PC-3 (cell line): ENCODE data around the gene CD80. TPM values are rescaled to one million over a fixed set of nuclear protein-coding genes. Genes with fewer than 3 reads are reported as not detected.

Source experiments
- ATAC-seq: fragments of 200-7000 bp; cut with Tn5 transposase; 2 replicates; pipeline ENCODE4 v1.9.1; 2020; ENCODE audit warnings: mild to moderate bottlenecking, moderate library complexity
- Bru-seq: library from RNA; stranded (reverse); fragments of 400-500 nt; gene quantifications from one replicate; lab custom pipeline; 2021; lab: Mats Ljungman, UMichigan
- BruChase-seq, 2 experiments: library from RNA; stranded (reverse); fragments of 400-500 nt; gene quantifications; one replicate each; lab custom pipeline; 2021; lab: Mats Ljungman, UMichigan
- BruUV-seq: library from RNA; stranded (reverse); fragments of 400-500 nt; replicated peaks from 2 replicates; lab custom pipeline; 2021; lab: Mats Ljungman, UMichigan
- CTCF ChIA-PET: fragments of 300-600 bp; sonication (Branson Sonifier 250); formaldehyde crosslinking; loops from one replicate; lab custom pipeline; 2022; ENCODE audit warnings: antibody characterized with exemption; lab: Charles Lee
- POLR2A ChIA-PET: fragments of 300-600 bp; sonication (Branson Sonifier 250); formaldehyde crosslinking; loops from one replicate; lab custom pipeline; 2022; ENCODE audit warnings: antibody characterized with exemption; ENCODE audit not compliant: unreplicated experiment; lab: Charles Lee
- DNase-seq: peaks from one replicate; pipeline ENCODE4 v3.0.0-alpha.2; 2015
- H2AFZ ChIP-seq: fragments of 300-600 bp; sonication (generic); 2 replicates; pipeline ENCODE4 v1.6.0; 2016; ENCODE audit warnings: antibody characterized with exemption, low read length
- H3F3A ChIP-seq: fragments of 300-600 bp; sonication (generic); one replicate; pipeline ENCODE4 v1.6.0; 2017; ENCODE audit warnings: antibody characterized with exemption, low read length, control low read depth, mild to moderate bottlenecking; ENCODE audit not compliant: unreplicated experiment
- H3K27ac ChIP-seq: fragments of 300-600 bp; sonication (generic); 2 replicates; pipeline ENCODE4 v1.5.1; 2016; ENCODE audit warnings: mild to moderate bottlenecking, low read length
- H3K27me3 ChIP-seq: fragments of 300-600 bp; sonication (generic); 2 replicates; pipeline ENCODE4 v1.6.1; 2016; ENCODE audit warnings: low read length, mixed read lengths
- H3K36me3 ChIP-seq: fragments of 300-600 bp; sonication (generic); 2 replicates; pipeline ENCODE4 v1.6.1; 2016; ENCODE audit warnings: low read depth, mixed run types, low read length, mixed read lengths
- H3K4me1 ChIP-seq: fragments of 300-600 bp; sonication (generic); 2 replicates; pipeline ENCODE4 v1.5.1; 2016; ENCODE audit warnings: low read length; ENCODE audit not compliant: insufficient read depth
- H3K4me2 ChIP-seq: fragments of 300-600 bp; sonication (generic); 2 replicates; pipeline ENCODE4 v1.6.0; 2016; ENCODE audit warnings: low read length
- H3K4me3 ChIP-seq: fragments of 300-600 bp; sonication (generic); 2 replicates; pipeline ENCODE4 v1.5.1; 2016; ENCODE audit warnings: mild to moderate bottlenecking, low read length, mixed read lengths
- H3K79me2 ChIP-seq: fragments of 300-600 bp; sonication (generic); 2 replicates; pipeline ENCODE4 v1.6.1; 2017; ENCODE audit warnings: low read length, mixed read lengths
- H3K9ac ChIP-seq: fragments of 300-600 bp; sonication (generic); 2 replicates; pipeline ENCODE4 v1.6.0; 2016; ENCODE audit warnings: mild to moderate bottlenecking, low read length
- H3K9me2 ChIP-seq: fragments of 300-600 bp; sonication (generic); replicated peaks from 2 replicates; pipeline ENCODE4 v1.6.1; 2016; ENCODE audit warnings: mixed run types, low read length, mixed read lengths
- H3K9me3 ChIP-seq: fragments of 300-600 bp; sonication (generic); 2 replicates; pipeline ENCODE4 v1.6.1; 2016; ENCODE audit warnings: low read length, mixed read lengths
- H4K20me1 ChIP-seq: fragments of 300-600 bp; sonication (generic); 2 replicates; pipeline ENCODE4 v1.6.1; 2016; ENCODE audit warnings: low read length, mixed read lengths
- EZH2 ChIP-seq: fragments of 300-600 bp; sonication (generic); IDR thresholded peaks from one replicate; pipeline ENCODE4 v1.6.1; 2017; ENCODE audit warnings: antibody characterized with exemption, mild to moderate bottlenecking, low read length; ENCODE audit not compliant: unreplicated experiment
- EZH2phosphoT487 ChIP-seq: fragments of 300-600 bp; sonication (generic); IDR thresholded peaks from 2 replicates; pipeline ENCODE4 v1.6.1; 2018; ENCODE audit warnings: mild to moderate bottlenecking, antibody characterized with exemption, low read length, borderline replicate concordance
- intact Hi-C: fragments of 100-400 bp; cut with micrococcal nuclease; formaldehyde crosslinking; loops from 2 replicates; pipeline ENCODE4 v1.9.0; 2023
- long read RNA-seq: library from polyadenylated mRNA; unstranded; transcript quantifications from one replicate; pipeline ENCODE4 v2.0.0, GENCODE V29; 2021; ENCODE audit not compliant: unreplicated experiment
- total RNA-seq: library from RNA; depleted of rRNA; stranded (reverse); fragments of >200 nt; gene quantifications from 2 replicates; pipeline ENCODE4 v1.2.3, GENCODE V29; 2014; rRNA removed
- TF ChIP-seq, protein P1 (sequence below): fragments of 300-600 bp; sonication (generic); conservative IDR thresholded peaks from 2 replicates; pipeline ENCODE4 v1.5.1; 2017; ENCODE audit warnings: antibody characterized with exemption, low read depth, mild to moderate bottlenecking, low read length

CD80 gene
- total RNA-seq (not detected in 2 replicates), Bru-seq, nascent RNA (percentile 12 among the genes with signal in this experiment), BruChase-seq, experiment 1, labeled RNA remaining after a 6-hour chase (percentile 11 among the genes with signal in this experiment), BruChase-seq, experiment 2, labeled RNA remaining after a 2-hour chase (percentile 15 among the genes with signal in this experiment)
- long read RNA-seq = 0 reads

DNA sequence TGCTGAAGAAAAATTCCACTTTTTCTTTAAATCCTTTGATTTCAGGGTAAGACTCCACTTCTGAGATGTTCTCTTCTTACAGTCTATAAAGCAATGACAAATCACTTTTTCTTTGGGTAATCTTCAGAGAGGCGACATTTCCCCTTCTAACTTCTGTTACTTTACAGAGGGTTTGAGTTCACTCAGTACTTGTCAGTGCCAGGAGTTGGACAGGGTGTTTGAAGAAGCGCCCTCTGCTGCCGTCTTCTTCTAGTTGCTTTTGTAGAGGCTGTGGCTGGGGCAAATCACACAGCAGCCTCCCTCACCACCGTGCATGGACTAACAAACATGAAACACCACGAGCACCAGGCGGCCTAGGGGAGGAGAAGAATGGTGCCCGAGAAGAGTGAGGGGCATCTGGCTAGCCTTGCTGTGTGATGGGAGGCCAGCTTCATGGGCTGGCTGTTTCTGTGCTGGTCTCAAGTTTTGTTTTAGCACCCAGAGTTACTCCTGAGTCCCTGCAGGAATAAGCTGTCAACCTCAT, at the start of gene CD80:
TSS of gene CD80 (minus strand) at position 174 of the 523 bp plus-strand sequence. CDS start 1,886 bp downstream, outside the sequence.
- H3K9me2 ChIP-seq = no peaks in the 10 kb centered on the region
- H3K4me2 ChIP-seq = peak within 1 kb of the TSS; percentile 42; the same call in 1 of the 2 replicates
- ChIA-PET POLR2A (no interaction called here), CTCF (interaction anchor here (1.2 kb wide), 1 partner anchor 103 kb away, joined by 3 read pairs; no protein-coding TSS in a partner anchor)
- no peak within 1 kb of the TSS for H3K9ac ChIP-seq
- no TSS peak for BruUV-seq
- no peak within 1 kb of the TSS for H3K27ac ChIP-seq
- ATAC-seq (peak; percentile 96), DNase-seq (peak; percentile 64)
- no peak for TF ChIP-seq EZH2phosphoT487
- TF ChIP-seq EZH2 = no peak
- TF ChIP-seq, protein P1, sequence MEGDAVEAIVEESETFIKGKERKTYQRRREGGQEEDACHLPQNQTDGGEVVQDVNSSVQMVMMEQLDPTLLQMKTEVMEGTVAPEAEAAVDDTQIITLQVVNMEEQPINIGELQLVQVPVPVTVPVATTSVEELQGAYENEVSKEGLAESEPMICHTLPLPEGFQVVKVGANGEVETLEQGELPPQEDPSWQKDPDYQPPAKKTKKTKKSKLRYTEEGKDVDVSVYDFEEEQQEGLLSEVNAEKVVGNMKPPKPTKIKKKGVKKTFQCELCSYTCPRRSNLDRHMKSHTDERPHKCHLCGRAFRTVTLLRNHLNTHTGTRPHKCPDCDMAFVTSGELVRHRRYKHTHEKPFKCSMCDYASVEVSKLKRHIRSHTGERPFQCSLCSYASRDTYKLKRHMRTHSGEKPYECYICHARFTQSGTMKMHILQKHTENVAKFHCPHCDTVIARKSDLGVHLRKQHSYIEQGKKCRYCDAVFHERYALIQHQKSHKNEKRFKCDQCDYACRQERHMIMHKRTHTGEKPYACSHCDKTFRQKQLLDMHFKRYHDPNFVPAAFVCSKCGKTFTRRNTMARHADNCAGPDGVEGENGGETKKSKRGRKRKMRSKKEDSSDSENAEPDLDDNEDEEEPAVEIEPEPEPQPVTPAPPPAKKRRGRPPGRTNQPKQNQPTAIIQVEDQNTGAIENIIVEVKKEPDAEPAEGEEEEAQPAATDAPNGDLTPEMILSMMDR = peak; percentile 69
- peak within 1 kb of the TSS; percentile 78 for H2AFZ ChIP-seq
- H3K36me3 ChIP-seq = no peaks in the 10 kb centered on the region
- no peaks in the 10 kb centered on the region for H3K79me2 ChIP-seq
- H4K20me1 ChIP-seq = no peaks in the 10 kb centered on the region
- H3K27me3 ChIP-seq = no peaks in the 10 kb centered on the region
- H3K9me3 ChIP-seq = no peaks in the 10 kb centered on the region
- intact Hi-C loops = no loop called here
- H3K4me3 ChIP-seq = no peak within 1 kb of the TSS
- no peaks in the 10 kb centered on the region for H3F3A ChIP-seq
- no peaks in the 10 kb centered on the region for H3K4me1 ChIP-seq

DNA sequence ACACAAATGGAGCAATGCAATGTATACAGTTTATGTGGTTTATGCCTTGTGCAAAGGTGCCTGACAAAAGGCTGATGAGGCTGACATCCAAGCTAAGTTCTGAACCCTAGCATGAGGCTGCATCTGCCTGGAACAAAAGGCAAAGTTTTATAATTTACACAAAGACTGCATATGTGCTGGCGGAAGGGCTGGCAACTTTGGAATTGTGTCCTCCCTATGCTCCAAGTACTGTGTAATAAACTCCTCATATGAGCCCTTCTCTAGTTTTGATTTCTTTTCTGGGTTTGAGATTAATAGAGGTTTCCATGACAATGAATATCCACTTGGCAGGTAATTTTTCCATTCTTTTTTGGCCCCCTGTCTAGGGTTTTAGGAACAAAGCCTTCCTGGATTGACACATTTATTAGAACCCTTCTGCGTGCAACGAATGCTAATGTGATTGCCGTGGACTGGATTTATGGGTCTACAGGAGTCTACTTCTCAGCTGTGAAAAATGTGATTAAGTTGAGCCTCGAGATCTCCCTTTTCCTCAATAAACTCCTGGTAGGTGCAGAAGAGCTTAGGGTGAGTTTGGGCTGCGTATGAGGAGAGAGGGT, 49.1 kb upstream of the CD80 start:
- H3K79me2 ChIP-seq = no peaks in the 10 kb centered on the region
- intact Hi-C loops = no loop called here
- BruUV-seq = no TSS peak
- no peak overlapping the region for H3K4me3 ChIP-seq
- H4K20me1 ChIP-seq = no peaks in the 10 kb centered on the region
- ChIA-PET CTCF (no interaction called here), POLR2A (no interaction called here)
- DNase-seq = no peak
- no peak overlapping the region for H3K4me2 ChIP-seq
- no peak overlapping the region for H2AFZ ChIP-seq
- H3K9me3 ChIP-seq = no peaks in the 10 kb centered on the region
- no peak for ATAC-seq
- no peak overlapping the region for H3K9ac ChIP-seq
- no peaks in the 10 kb centered on the region for H3K27me3 ChIP-seq
- TF ChIP-seq, protein P1 = no peak
- TF ChIP-seq EZH2phosphoT487 (no peak), EZH2 (no peak)
- peaks cover 6% of the 10 kb centered on the region; the same call in 1 of the 2 replicates for H3K4me1 ChIP-seq
- H3F3A ChIP-seq = no peaks in the 10 kb centered on the region
- H3K27ac ChIP-seq = no peak overlapping the region
- no peaks in the 10 kb centered on the region for H3K9me2 ChIP-seq
- H3K36me3 ChIP-seq = no peaks in the 10 kb centered on the region
